Activated T-helper 17 cell treated with anti-CD3 and anti-CD28 coated beads, Interleukin-2, amount 50 U/mL, for 72 hours (primary cell): ENCODE results near the gene MTMR3. TPM values are rescaled to one million over a fixed set of nuclear protein-coding genes. Genes with fewer than 3 reads are reported as not detected.
A peak's percentile ranks its signal among the peaks of the same experiment; 100 is the strongest.
"Not testable (repeated sequence)": the region's sequence is repeated elsewhere in the genome, so short reads cannot be mapped to it uniquely, and the experiment has no call there.

Experiments used
- ATAC-seq: fragments of 150-1000 bp; cut with Tn5 transposase; replicated peaks from 2 replicates; pipeline ENCODE4 v1.10.0; 2021; ENCODE audit warnings: mild to moderate bottlenecking, moderate library complexity
- H3K27ac Mint-ChIP-seq: one replicate; pipeline ENCODE4 v1.8.0; 2022; ENCODE audit warnings: mixed read lengths
- H3K27me3 Mint-ChIP-seq: one replicate; pipeline ENCODE4 v1.8.0; 2022; ENCODE audit warnings: mixed read lengths
- H3K36me3 Mint-ChIP-seq: one replicate; pipeline ENCODE4 v1.8.0; 2022; ENCODE audit warnings: low read depth, mild to moderate bottlenecking, mixed read lengths
- H3K4me1 Mint-ChIP-seq: one replicate; pipeline ENCODE4 v1.8.0; 2022; ENCODE audit warnings: mixed read lengths
- H3K4me3 Mint-ChIP-seq: one replicate; pipeline ENCODE4 v1.8.0; 2022; ENCODE audit warnings: mild to moderate bottlenecking, mixed read lengths
- H3K9me3 Mint-ChIP-seq: one replicate; pipeline ENCODE4 v1.8.0; 2022; ENCODE audit warnings: mixed read lengths
- total RNA-seq, 2 donors: library from RNA; stranded (reverse); gene quantifications; one replicate each; pipeline ENCODE4 v1.2.3, GENCODE V29; 2022

MTMR3 gene
- total RNA-seq, 2 donors from 2014 or later = 24.7 to 34.7 TPM

GRCh38 chr22:29856496-29856895, 26.5 kb upstream of the MTMR3 start:
- no peak for ATAC-seq
- Mint-ChIP-seq H3K36me3 (no peaks in the 10 kb centered on the region), H3K27me3 (no peaks in the 10 kb centered on the region), H3K9me3 (no peaks in the 10 kb centered on the region), H3K4me1 (no peaks in the 10 kb centered on the region), H3K27ac (no peak overlapping the region), H3K4me3 (no peak overlapping the region)

GRCh38 chr22:29859030-29859429, 23.9 kb upstream of the MTMR3 start:
- H3K9me3 Mint-ChIP-seq, H3K36me3 Mint-ChIP-seq, H3K4me1 Mint-ChIP-seq, H3K27me3 Mint-ChIP-seq, H3K4me3 Mint-ChIP-seq, H3K27ac Mint-ChIP-seq, ATAC-seq: not testable (repeated sequence)

- no peak for ATAC-seq
- Mint-ChIP-seq H3K27ac (peak overlapping the region; percentile 12), H3K27me3 (no peaks in the 10 kb centered on the region), H3K9me3 (no peaks in the 10 kb centered on the region), H3K4me3 (no peak overlapping the region), H3K4me1 (no peaks in the 10 kb centered on the region), H3K36me3 (no peaks in the 10 kb centered on the region)
These were observed 22.8 kb upstream of the MTMR3 start for GRCh38 chr22:29860006-29860766.

- ATAC-seq = no peak
- no peak overlapping the region for H3K4me3 Mint-ChIP-seq
These were observed 21.2 kb upstream of the MTMR3 start for GRCh38 chr22:29861672-29862297.

GRCh38 chr22:29865572-29865971, 17.4 kb upstream of the MTMR3 start:
- not testable (repeated sequence) for H3K9me3 Mint-ChIP-seq, ATAC-seq, H3K27ac Mint-ChIP-seq, H3K36me3 Mint-ChIP-seq, H3K4me3 Mint-ChIP-seq, H3K4me1 Mint-ChIP-seq, H3K27me3 Mint-ChIP-seq

More at GRCh38 chr22:29861672-29862297, 21.2 kb upstream of the MTMR3 start:
- Mint-ChIP-seq H3K27me3 (no peaks in the 10 kb centered on the region), H3K4me1 (no peaks in the 10 kb centered on the region), H3K9me3 (no peaks in the 10 kb centered on the region), H3K27ac (no peak overlapping the region), H3K36me3 (no peaks in the 10 kb centered on the region)

- Mint-ChIP-seq H3K4me1 (peaks cover 5% of the 10 kb centered on the region), H3K9me3 (no peaks in the 10 kb centered on the region), H3K27ac (no peak overlapping the region), H3K27me3 (peaks cover 4% of the 10 kb centered on the region), H3K4me3 (no peak overlapping the region), H3K36me3 (no peaks in the 10 kb centered on the region)
- no peak for ATAC-seq
These were observed 15.7 kb upstream of the MTMR3 start for GRCh38 chr22:29867260-29867659.

GRCh38 chr22:29867851-29868250, 15.1 kb upstream of the MTMR3 start:
- no peak overlapping the region for H3K4me3 Mint-ChIP-seq
- ATAC-seq = no peak
- H3K27me3 Mint-ChIP-seq = peaks cover 4% of the 10 kb centered on the region
- no peak overlapping the region for H3K27ac Mint-ChIP-seq
- H3K4me1 Mint-ChIP-seq = peaks cover 5% of the 10 kb centered on the region
- no peaks in the 10 kb centered on the region for H3K36me3 Mint-ChIP-seq
- H3K9me3 Mint-ChIP-seq = no peaks in the 10 kb centered on the region

- Mint-ChIP-seq H3K4me3 (no peak overlapping the region), H3K4me1 (peaks cover 5% of the 10 kb centered on the region), H3K36me3 (no peaks in the 10 kb centered on the region), H3K27me3 (peaks cover 4% of the 10 kb centered on the region), H3K9me3 (no peaks in the 10 kb centered on the region), H3K27ac (no peak overlapping the region)
- ATAC-seq = peak; percentile 47
These were observed 12.4 kb upstream of the MTMR3 start for GRCh38 chr22:29870574-29870973.

- Mint-ChIP-seq H3K27me3 (peaks cover 4% of the 10 kb centered on the region), H3K27ac (no peak overlapping the region), H3K4me3 (no peak overlapping the region), H3K36me3 (no peaks in the 10 kb centered on the region), H3K4me1 (peaks cover 5% of the 10 kb centered on the region), H3K9me3 (no peaks in the 10 kb centered on the region)
- no peak for ATAC-seq
These were observed 11.3 kb upstream of the MTMR3 start for GRCh38 chr22:29871684-29872083.

GRCh38 chr22:29872144-29872893, 10.7 kb upstream of the MTMR3 start:
- no peak for ATAC-seq
- H3K27me3 Mint-ChIP-seq = peaks cover 4% of the 10 kb centered on the region
- H3K9me3 Mint-ChIP-seq = no peaks in the 10 kb centered on the region
- H3K36me3 Mint-ChIP-seq = no peaks in the 10 kb centered on the region
- no peak overlapping the region for H3K27ac Mint-ChIP-seq
- H3K4me1 Mint-ChIP-seq = peaks cover 5% of the 10 kb centered on the region
- H3K4me3 Mint-ChIP-seq = no peak overlapping the region

- Mint-ChIP-seq H3K36me3 (no peaks in the 10 kb centered on the region), H3K27me3 (peaks cover 2% of the 10 kb centered on the region)
These were observed 10.0 kb upstream of the MTMR3 start for GRCh38 chr22:29872989-29873388.

GRCh38 chr22:29873943-29874342, 9.0 kb upstream of the MTMR3 start:
- Mint-ChIP-seq H3K4me1 (peaks cover 5% of the 10 kb centered on the region), H3K27me3 (no peaks in the 10 kb centered on the region), H3K9me3 (no peaks in the 10 kb centered on the region), H3K27ac (no peak overlapping the region), H3K4me3 (no peak overlapping the region), H3K36me3 (no peaks in the 10 kb centered on the region)
- peak; percentile 37 for ATAC-seq

More at GRCh38 chr22:29872989-29873388, 10.0 kb upstream of the MTMR3 start:
- Mint-ChIP-seq H3K9me3 (no peaks in the 10 kb centered on the region), H3K4me1 (peaks cover 5% of the 10 kb centered on the region), H3K4me3 (no peak overlapping the region), H3K27ac (no peak overlapping the region)
- no peak for ATAC-seq

GRCh38 chr22:29877620-29878019, 5.4 kb upstream of the MTMR3 start:
- Mint-ChIP-seq H3K4me1 (no peaks in the 10 kb centered on the region), H3K4me3 (no peak overlapping the region), H3K27ac (no peak overlapping the region), H3K27me3 (no peaks in the 10 kb centered on the region), H3K36me3 (no peaks in the 10 kb centered on the region), H3K9me3 (no peaks in the 10 kb centered on the region)
- ATAC-seq = no peak

GRCh38 chr22:29879753-29880152, 3.2 kb upstream of the MTMR3 start:
- Mint-ChIP-seq H3K36me3 (no peaks in the 10 kb centered on the region), H3K27ac (no peak overlapping the region), H3K4me3 (no peak overlapping the region), H3K4me1 (no peaks in the 10 kb centered on the region), H3K9me3 (no peaks in the 10 kb centered on the region), H3K27me3 (no peaks in the 10 kb centered on the region)
- ATAC-seq = peak; percentile 25

- Mint-ChIP-seq H3K4me3 (no peak overlapping the region), H3K4me1 (no peaks in the 10 kb centered on the region), H3K27me3 (no peaks in the 10 kb centered on the region), H3K27ac (no peak overlapping the region), H3K36me3 (no peaks in the 10 kb centered on the region), H3K9me3 (no peaks in the 10 kb centered on the region)
- ATAC-seq = no peak
These were observed 294 bp upstream of the MTMR3 start for GRCh38 chr22:29882716-29883044.
